ENCODE measurements around the gene ATIC.
"Not testable (repeated sequence)": the region's sequence is repeated elsewhere in the genome, so short reads cannot be mapped to it uniquely, and the experiment has no call there.

The ATIC gene

DNA sequence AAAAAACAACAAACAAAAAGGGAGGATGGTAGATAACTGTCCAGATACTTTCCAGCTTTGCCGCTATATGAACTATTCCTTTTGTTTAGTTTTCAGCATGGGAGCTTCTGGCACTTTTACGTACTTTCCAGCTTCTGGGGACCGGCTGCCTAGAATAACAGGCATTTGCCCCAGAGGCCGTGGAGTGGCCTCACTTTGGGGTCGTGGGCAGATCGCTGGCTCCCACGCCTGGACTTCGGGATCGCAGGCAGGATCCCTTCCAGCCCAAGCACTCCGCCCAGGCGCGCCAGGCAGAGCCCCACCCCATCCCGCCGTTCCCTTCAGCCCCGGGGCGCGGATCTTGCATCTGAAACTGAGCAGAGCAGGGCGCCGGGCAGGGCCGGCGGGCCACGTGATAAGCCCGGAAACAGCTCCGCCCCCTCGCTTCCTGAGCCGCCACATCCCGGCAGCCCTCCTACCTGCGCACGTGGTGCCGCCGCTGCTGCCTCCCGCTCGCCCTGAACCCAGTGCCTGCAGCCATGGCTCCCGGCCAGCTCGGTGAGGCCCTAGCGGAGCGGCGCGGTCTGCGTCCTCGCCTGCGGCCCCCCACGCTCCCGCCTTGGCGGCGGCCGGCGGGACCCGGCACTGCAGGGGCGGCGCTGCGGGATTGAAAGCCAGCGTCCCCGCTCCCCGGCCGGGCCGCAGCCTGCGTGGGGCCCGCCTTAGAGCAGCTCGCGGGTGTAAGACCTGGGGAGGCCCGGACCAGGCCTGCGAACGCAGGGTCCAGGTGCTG, at the start of gene ATIC:
TSS of gene ATIC (plus strand) at position 435 of the 772 bp plus-strand sequence. CDS start at position 519, 84 bp downstream.
- in situ Hi-C loops (cut with MboI; ENCODE audit: low sequenced_read_pairs): no loop called here

DNA sequence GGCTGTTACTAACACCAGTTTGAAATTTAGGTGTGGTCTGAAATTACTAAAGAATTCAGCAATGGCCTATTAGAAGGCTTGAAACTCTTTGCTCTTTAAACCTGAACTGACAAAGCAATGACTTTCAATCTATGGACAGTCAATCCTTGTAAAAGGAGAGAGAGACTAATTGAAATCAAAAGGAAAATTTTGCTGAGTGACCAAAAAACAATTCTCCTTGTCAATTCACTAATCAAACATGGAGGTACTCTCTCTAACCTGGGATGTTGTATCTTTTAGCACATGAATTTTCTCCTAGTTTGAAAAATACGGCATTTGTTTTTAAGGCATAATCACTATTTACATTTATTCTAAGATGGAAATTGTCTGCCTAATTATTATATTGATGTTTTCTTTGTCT, 49.6 kb upstream of the ATIC start:
- in situ Hi-C loops (cut with MboI; ENCODE audit: low sequenced_read_pairs): no loop called here

DNA sequence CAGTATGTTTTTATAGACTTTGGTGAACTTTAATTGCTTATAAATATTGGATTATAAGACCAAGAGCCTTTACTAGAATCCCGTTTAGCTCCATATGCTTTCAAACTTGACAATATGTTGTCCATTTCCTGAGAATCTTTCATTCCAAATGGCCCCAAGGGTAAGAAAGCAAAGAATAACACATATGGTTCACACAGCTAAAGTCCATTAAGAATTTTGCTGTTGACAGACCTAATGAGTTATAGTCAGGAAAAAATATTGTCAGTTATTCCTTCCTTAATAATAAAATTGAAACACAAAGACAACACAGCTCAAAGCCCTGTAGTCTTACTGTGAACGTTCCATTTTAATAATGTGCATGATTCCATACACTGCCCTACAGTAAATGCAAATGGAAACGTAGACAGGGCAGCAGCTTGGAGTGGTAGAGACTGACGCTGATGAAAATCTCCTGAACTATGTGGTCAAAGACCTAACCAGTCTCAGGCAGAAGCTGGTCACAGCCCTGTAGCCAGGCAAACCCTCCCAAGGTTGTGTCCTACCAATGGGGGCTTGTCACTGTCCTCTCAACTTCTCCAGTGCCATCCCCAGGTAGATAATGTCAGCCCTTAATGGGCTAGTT, 49.0 kb upstream of the ATIC start:
- in situ Hi-C loops (cut with MboI; ENCODE audit: low sequenced_read_pairs): no loop called here

DNA sequence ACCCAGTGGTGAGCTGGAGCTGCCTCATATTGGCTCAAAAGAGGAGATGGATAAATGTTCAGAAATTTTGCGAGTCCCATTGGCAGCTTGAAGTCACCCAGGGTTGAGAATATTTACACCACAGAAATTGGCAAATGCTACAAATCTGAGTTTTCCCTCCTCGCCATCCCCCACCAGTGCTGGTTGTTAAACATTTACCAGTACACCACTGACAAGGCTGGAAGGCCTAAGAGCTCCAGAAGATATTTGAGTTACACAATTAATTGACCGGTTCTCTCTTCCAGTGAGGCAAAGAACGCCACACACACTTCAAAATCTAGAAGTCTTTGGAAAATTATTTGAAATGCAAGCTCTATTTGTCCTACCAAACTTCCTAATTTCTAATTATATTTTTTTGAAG, 47.5 kb upstream of the ATIC start:
- in situ Hi-C loops (cut with MboI; ENCODE audit: low sequenced_read_pairs): no loop called here

DNA sequence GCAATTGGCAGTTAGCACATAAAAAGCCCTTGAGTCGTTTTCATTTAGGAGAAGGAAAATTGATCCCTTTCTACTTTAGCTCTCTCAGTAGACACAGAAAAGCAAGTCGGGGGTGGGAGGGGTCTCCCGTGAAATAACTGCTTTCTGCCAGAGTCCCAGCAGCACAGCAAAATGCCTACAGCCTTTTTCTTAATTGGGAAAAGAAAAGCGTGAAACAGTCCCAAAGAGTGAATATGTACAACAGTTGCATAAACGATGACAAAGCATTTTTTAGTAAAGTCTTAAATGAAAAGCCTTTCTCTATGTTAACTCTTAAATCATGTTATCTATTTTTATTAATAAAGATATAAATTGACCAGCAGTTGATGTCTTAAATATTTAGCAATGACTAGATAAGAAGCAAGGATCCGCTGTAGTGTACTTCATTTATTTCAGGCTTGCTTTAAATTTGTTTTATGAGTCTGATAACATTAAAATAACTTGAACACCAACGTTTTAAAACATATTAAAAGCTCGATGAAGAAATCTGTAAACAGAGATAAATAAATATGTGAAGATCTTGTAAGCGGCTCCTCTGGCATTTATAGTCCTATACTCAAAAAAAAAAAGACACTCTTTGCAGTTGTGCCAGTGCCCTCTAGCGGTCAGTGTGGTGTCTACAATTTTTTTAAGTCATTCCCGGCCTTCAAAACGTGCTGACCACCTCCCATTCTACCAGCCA, 42.3 kb upstream of the ATIC start:
- in situ Hi-C loops (cut with MboI; ENCODE audit: low sequenced_read_pairs): no loop called here

DNA sequence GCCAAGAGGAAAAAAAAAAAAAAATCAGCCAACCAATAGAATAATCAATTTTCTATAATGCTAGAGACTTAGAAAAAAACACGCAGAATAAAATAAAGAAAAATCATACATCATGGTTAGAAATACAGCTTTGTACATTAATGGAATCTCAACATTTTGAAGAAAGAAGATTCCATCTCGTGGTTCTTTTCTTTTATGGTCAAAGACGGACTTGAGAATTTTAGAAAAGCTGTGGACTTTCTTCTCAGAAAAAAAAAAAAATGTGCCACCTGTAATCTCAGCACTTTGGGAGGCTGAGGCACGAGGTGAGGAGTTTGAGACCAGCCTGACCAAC, 41.8 kb upstream of the ATIC start:
- in situ Hi-C loops (cut with MboI; ENCODE audit: low sequenced_read_pairs): no loop called here

DNA sequence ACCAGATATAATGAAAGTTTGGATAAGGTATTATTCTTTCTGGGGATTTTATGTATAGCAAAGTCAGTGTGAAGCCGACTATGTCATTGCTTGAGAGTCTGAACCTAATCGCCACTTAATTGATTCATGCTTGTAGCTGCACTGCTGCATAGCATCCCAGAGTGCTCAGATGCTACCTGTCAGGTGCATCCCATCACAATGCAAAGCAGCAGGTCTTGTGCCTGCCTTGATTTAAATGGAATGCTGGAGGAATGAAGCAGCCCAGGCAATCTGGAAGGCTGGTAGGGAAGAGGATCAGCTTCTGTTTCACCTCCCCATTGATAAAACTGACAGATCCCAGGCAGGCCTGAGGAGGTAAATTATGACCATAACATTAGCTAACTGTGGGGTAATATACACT, 40.4 kb upstream of the ATIC start:
- in situ Hi-C loops (cut with MboI; ENCODE audit: low sequenced_read_pairs): no loop called here

DNA sequence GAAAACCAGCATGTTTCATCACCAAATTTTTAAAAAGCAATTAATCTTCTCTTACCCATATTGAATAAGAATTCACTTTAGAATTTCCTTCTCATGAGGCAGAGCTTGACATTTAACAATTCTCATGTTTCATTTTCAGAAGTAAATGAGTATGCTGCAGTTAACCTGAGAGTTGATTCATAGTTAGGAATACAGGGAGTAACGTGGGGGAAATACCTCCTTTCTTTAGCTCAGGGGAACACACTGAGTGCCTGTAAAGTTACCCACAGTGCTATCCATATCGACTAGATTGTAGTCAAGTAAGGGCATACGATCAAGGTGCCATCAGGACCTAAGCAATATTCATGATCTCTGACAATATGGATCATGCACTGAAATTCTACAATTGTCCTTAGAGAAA, 38.9 kb upstream of the ATIC start:
- in situ Hi-C loops (cut with MboI; ENCODE audit: low sequenced_read_pairs): no loop called here

DNA sequence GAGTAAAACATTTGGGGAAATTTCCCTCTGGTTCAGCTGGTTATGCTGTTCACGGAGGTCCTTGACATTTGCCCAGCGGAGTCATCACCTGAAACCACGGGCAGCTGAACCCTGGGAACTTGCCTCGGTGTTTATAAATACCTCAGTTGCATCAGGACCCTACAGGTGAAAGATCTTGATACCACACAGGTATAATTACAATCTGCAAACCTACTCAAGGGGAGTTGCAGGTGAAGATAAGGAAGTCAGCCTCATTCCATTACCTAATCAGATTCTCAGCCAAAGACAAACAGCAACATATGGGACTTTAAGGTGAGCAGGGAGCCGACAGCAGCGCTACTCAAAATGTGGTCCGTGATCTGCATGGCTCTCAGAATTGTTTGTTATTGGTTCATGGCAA, 37.0 kb upstream of the ATIC start:
- in situ Hi-C loops (cut with MboI; ENCODE audit: low sequenced_read_pairs): no loop called here

DNA sequence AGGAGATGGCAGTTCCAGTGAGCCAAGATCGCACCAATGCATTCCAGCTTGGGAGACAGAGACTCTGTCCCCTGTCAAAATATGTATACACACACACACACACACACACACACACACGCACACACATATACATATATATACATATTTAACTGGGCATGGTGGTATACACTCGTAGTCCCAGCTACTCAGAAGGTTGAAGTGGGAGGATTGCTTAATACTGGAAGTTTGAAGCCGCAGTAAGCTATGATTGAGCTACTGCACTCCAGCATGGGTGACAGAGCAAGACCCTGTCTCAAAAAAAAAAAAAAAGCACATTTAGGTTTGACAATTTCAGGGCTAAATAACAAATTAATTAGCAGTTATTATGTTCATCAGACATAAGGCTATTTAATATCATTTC, 36.0 kb upstream of the ATIC start:
- in situ Hi-C loops (cut with MboI; ENCODE audit: low sequenced_read_pairs): no loop called here

DNA sequence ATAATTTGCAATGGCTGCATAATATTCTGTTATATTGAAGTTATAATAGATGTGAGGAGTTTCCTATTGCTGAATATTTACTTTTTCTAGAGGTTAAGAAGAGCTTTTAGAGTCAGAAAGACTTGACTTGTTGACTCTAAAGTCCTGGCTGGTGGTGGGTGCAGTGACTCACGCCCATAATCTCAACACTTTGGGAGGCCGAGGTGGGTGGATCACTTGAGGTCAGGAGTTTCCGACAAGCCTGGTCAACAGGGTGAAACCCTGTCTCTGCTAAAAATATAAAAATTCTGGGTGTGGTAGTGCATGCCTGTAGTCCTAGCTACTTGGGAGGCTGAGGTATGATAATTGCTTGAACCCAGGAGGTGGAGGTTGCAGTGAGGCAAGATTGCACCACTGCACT, 33.9 kb upstream of the ATIC start:
- in situ Hi-C loops (cut with MboI; ENCODE audit: low sequenced_read_pairs): no loop called here

DNA sequence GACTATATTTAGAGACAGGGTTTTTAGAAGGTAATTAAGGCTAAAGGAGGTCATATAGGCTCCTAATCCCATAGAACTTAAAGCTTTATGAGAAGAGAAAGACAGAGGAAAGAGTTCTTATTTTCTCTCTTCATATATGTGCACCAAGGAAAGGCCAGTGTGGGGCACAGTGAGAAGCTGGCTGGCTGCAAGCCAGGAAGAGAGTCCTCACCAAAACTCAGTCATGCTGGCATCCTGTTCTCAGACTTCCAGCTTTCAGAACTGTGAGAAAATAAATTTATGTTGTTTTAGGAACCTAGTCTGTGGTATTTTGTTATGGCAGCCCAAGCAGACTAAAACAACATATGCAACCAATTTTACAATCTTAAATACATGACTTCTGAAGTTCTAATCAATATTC, 31.5 kb upstream of the ATIC start:
- in situ Hi-C loops (cut with MboI; ENCODE audit: low sequenced_read_pairs): no loop called here

DNA sequence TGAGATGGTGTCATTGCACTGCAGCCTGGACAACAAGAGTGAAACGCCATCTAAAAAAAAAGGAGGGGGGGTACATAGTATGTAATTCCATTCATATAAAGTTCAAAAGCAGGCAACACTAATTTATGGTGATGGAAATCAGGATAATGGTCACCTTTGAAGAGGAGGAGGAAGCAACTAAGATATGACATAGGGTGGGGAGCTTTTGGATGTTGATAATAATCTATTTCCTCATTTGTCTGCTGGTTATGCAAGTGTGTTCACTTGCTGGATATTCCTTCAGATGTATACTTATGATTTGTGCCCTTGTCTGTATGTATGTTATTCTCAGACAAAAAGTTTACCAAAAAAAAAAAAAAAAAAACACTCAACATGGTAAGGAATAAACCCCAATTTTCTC, 28.6 kb upstream of the ATIC start:
- in situ Hi-C loops (cut with MboI; ENCODE audit: low sequenced_read_pairs): no loop called here

DNA sequence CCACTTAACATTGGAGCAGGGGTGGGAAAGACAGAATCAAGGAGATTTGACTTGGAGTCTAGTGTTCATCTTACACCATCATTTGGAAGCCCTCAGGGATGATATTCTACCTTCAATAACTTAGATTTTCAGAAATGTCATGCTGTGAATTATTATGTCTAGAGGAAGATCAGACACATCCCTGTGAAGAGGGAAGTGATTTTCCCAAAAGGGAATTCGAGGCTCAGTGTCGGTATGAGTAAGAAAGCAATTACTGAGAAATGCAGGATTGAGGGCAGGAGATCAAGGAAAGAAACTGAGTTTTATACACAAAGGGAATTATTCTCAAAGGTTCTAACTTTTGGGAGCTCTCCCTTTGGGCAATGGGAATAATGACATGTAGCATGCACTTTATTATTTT, 25.6 kb upstream of the ATIC start:
- in situ Hi-C loops (cut with MboI; ENCODE audit: low sequenced_read_pairs): no loop called here

DNA sequence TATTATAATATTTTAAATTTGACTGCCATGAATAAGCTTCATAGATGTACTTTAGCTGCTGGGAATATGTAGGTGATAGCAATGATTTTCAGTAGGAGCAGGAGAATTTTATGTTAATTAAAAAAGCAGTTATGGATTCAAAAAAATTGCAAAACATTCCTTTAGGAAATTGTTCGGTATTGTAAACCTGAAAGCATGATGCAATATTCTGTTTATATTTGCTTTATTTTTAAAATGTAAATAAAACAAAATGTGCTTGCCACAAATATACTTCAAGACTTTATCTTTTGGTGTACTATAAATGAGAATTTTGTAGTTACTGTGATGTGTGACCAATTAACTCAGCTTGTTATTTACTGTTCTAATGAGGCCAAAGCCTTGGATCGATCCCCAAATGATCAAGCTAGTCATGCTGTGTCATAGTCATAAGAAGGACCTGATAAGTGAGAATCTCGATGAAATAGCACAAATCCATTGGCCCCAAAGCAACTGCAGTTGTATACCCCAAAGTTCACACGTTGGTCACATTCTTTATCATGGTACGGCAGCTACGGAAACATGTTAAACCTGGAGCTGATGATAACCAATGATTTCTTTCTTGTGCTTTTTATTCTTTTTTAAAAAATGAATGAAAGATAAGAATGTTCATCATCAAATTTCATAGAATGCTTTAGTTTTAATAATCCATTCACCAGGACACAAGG, 23.6 kb upstream of the ATIC start:
- in situ Hi-C loops (cut with MboI; ENCODE audit: low sequenced_read_pairs): no loop called here

DNA sequence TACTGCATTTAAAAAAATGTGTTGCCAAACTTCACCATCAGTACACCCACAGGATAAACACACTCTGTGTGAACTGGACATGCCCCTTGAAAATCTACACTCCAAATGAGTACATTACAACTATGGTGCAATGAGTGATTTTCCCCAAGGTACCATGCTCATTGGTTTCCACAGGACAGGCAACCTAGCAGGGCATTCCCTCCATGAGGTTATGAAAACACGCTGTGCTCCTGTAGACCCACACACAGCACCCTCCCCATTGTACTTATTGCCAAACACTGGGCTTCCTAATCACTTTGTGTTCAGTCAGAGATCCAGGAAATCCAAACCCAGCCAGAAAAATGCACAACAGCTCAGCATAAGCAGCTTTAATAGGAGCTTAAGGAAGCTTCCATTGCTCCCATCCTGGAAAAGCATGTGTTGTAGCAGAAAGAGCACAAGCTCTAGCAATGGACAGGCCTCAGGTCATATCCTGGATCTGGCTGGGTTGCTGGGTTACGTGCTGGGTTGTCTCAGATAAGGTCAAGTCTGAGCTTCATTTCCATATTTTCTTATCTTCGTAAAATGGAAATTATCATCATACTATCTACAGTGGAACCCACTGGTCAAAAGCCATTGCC, 20.8 kb upstream of the ATIC start:
- in situ Hi-C loops (cut with MboI; ENCODE audit: low sequenced_read_pairs): no loop called here

DNA sequence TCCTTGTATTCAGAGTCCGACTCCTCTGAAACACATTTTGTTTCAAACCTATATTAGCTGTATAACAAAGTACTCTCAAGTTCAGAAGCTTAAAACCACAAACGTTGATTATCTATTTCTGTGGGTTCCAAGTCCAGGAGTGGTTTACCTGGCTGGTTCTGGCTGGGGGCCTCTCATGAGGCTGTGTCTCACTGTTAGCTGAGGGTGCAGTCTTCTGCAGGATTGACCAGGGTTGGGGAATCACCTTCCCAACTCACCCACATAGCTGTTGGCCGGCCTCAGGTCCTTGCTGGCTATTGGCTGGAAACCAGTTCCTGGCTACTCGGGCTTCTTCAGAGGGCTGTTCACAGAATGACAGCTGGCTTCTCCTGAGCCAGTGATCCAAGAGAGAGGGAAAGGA, 18.0 kb upstream of the ATIC start:
- in situ Hi-C loops (cut with MboI; ENCODE audit: low sequenced_read_pairs): no loop called here

DNA sequence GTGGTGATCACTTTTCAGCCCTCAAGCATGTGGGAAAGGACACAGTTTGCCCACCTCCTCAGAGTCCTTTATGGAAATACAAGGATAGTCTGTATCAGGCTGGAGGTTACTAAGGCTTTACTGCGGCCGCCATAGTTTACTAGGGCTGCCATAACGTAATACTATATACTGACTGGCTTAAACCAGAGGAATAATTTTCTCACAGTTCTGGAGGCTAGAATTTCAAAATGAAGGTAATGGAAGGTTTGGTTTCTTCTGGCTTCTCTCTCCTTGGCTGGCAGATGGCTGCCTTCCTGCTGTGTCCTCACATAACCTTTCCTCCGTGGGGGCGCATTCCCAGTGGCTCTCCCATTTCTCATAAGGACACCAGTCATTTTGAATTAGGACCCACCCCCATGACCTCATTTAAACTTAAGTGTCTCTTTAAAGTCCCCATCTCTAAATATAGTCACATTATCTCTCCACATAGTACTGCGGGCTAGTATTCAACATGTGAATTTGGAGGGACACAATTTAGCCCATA, 12.5 kb upstream of the ATIC start:
- in situ Hi-C loops (cut with MboI; ENCODE audit: low sequenced_read_pairs): no loop called here

DNA sequence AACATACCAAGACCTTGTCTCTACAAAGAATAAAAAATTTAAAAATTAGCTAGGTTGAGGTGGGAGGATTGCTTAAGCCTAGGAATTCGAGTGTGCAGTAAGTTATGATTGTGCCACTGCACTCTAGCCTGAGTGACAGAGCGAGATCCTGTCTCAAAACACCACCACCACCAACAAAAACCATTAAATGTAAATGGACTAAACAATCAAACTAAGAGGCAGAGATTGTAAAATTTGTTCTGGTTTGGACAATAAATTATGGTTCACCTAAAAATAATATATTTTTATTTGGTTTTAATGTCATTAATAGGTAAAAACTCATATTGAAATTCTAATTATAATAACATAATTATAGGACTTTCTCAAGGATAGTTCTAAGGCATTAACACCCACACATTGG, 9.9 kb upstream of the ATIC start:
- in situ Hi-C loops (cut with MboI; ENCODE audit: low sequenced_read_pairs): no loop called here

DNA sequence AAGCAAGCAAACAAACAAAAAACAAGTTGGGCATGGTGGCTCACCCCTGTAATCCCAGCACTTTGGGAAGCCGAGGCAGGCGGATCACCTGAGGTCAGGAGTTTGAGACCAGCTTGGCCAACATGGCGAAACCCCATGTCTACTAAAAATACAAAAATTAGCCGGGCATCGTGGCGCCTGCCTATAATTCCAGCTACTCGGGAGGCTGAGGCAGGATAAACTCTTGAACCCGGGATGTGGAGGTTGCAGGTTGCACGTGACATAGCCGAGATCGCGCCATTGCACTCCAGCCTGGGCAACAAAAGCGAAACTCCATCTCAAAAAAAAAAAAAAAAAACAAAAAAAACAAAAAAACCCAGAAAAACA, 617 bp upstream of the ATIC start:
- in situ Hi-C loops (cut with MboI; ENCODE audit: low sequenced_read_pairs): not testable (repeated sequence)

DNA sequence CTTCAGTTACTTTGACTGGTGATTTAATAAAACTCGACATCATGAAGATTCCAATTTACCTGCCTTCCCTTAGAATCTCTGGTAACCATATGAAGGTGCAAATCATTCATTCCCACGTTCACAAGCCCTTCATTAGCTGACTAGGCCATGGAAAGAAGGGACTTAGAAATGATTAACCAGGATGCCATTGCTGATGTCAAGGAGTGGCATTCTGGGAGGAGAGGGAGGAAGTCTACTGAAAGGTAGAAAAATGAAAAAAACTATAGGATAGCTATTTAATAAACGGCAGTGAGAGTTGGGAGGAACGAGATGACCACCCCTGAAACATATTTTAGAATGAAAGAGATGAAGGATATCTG, 1.4 kb downstream of the ATIC start:
- in situ Hi-C loops (cut with MboI; ENCODE audit: low sequenced_read_pairs): no loop called here

All from hTERT RPE-1 (cell line).